ENCODE measurements around the gene ITGA1.

The ITGA1 gene

DNA sequence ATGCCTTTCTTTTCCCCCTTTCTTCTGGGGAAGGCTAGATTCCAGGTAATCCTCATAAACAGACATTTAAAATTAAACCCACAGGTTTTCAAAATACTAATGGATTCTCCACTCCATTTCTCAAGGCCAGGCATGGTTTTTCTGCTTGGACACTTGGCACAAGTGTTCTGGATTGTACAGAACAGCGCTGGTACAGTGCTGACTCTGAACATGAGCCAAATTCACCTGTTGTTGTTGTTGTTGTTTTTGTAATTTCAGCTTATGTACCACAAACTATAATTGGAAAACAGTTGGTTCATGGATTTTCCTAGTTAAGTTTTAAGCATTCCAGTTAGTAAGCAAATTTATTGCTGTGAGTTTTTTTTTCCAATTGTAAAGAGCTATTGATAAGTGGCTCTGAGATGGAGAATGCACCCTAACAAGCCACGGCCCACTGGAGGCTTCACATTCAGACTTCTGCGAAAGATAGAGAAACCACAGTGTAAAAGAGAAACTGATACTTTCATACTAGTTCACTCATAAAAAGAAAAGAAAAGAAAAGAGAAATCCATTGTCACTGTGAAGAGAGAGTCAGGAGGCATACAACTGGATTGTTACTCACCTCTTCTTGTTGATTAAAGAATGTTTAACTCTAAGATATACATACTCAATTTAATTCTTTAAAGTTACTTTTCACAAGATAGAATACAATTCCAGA, 16.2 kb upstream of the ITGA1 start:
- TF ChIP-seq, protein P1, sequence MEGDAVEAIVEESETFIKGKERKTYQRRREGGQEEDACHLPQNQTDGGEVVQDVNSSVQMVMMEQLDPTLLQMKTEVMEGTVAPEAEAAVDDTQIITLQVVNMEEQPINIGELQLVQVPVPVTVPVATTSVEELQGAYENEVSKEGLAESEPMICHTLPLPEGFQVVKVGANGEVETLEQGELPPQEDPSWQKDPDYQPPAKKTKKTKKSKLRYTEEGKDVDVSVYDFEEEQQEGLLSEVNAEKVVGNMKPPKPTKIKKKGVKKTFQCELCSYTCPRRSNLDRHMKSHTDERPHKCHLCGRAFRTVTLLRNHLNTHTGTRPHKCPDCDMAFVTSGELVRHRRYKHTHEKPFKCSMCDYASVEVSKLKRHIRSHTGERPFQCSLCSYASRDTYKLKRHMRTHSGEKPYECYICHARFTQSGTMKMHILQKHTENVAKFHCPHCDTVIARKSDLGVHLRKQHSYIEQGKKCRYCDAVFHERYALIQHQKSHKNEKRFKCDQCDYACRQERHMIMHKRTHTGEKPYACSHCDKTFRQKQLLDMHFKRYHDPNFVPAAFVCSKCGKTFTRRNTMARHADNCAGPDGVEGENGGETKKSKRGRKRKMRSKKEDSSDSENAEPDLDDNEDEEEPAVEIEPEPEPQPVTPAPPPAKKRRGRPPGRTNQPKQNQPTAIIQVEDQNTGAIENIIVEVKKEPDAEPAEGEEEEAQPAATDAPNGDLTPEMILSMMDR (IDR thresholded peaks at IDR 0.05; ENCODE audit: low read depth, low read length) = no peak
- DNase-seq (ENCODE audit: extremely low read depth, low read depth) = no peak

GRCh38 chr5:52772668-52773067, 15.0 kb upstream of the ITGA1 start:
- no peak for DNase-seq (ENCODE audit: extremely low read depth, low read depth)
- TF ChIP-seq, protein P1 (IDR thresholded peaks at IDR 0.05; ENCODE audit: low read depth, low read length) = no peak

DNA sequence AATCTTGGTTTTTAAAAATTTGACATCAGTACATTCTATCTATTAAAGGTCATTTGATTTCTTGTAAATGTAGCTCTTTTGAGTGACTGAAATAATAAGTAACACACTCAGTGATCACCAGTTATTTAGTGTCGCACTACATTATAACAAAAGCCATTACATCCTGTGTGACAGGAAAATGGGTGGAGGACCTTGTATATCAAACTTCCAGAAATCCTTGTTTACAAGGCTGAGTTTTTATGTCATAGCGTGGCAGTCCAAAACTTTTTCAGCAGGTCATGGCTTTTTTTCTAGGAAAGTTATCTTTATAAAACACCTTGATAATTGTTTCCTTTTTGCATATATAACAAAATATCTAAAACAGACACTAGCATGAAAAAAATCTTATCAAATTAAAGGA, 14.4 kb upstream of the ITGA1 start:
- DNase-seq (ENCODE audit: extremely low read depth, low read depth) = no peak
- TF ChIP-seq, protein P1 (IDR thresholded peaks at IDR 0.05; ENCODE audit: low read depth, low read length) = no peak

DNA sequence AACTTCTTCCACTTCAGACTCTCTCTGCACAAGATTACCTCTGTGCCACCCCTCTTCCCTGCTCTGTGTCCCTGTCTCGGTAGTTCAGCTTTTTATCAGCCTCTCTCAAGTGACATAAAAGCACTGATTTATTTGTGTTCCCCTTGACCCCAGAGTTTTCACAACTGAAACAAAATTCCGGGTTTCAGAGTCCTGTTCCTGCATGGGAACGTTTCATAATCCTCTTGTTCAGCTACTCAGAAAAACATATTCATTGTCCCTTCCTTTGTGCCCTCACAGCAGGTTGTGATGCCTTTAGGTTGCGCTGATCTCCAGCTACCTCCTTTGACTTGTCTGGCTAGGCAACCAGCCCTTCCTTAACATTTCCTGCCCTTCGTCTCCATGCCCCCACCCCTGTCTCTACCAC, 13.7 kb upstream of the ITGA1 start:
- no peak for DNase-seq (ENCODE audit: extremely low read depth, low read depth)
- TF ChIP-seq, protein P1 (IDR thresholded peaks at IDR 0.05; ENCODE audit: low read depth, low read length) = no peak

DNA sequence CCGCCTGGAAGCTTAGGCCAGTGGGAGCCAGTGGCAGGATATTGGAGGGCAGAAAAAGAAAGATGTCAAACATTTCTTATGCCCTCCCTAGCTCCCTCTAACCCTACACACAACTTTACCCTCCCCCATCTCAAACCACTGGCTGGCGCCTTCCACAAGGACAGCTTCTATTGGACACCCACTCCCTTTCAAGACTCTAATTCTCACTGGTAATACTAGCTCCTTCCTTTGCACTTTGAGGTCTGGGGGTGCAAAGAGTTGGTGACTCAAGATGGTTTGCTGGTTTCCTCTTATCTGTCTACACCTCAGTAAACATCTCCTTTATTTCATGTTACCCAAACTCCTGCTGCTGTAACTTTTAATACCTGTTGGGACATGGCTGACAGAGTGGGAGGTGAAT, 11.6 kb upstream of the ITGA1 start:
- no peak for DNase-seq (ENCODE audit: extremely low read depth, low read depth)
- TF ChIP-seq, protein P1 (IDR thresholded peaks at IDR 0.05; ENCODE audit: low read depth, low read length) = no peak

GRCh38 chr5:52777186-52777585, 10.5 kb upstream of the ITGA1 start:
- TF ChIP-seq, protein P1 (IDR thresholded peaks at IDR 0.05; ENCODE audit: low read depth, low read length) = no peak
- no peak for DNase-seq (ENCODE audit: extremely low read depth, low read depth)

DNA sequence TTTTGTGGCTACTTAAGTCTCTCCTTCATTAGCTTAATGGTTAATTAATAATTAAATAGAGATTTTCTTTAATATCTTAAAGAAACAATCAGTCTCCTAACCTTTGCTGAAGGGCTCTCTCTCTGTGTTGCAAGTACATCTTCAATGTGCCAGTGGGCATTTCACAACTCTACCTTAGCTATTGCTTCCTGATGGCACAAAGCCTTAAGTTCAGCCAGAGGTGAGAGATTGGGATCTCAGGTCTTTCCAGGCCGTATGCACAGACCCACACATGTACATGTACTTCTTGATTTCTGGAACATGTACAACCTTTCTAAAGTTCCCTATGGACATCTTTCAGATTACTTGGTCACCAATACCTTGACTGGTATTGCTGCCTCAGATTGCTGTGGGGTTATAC, 8.9 kb upstream of the ITGA1 start:
- no peak for DNase-seq (ENCODE audit: extremely low read depth, low read depth)
- TF ChIP-seq, protein P1 (IDR thresholded peaks at IDR 0.05; ENCODE audit: low read depth, low read length) = no peak

All from AG09319 (cell line).